Measurements from ENCODE around the gene NELL1. TPM values are rescaled to one million over a fixed set of nuclear protein-coding genes. Genes with fewer than 3 reads are reported as not detected.
A peak's percentile ranks its signal among the peaks of the same experiment; 100 is the strongest.

The NELL1 gene
- not detected for total RNA-seq (2021; ENCODE audit: unreplicated experiment)
- polyA plus RNA-seq (2012; ENCODE audit: insufficient read length) = not detected
- percentile 1 among the genes with signal in this experiment for Bru-seq, nascent RNA
- percentile 1 among the genes with signal in this experiment for BruChase-seq, experiment 1, labeled RNA remaining after a 2-hour chase
- BruChase-seq, experiment 2, labeled RNA remaining after a 6-hour chase = percentile 1 among the genes with signal in this experiment
- long read RNA-seq = 0 reads

GRCh38 chr11:20668844-20669819 is at the start of gene NELL1:
NELL1 (plus strand) TSS chr11:20669586.
- Histone ChIP-seq H3K4me3 (ENCODE audit: low read depth in 2 of 2, low read length in 2 of 2) (peak within 1 kb of the TSS; percentile 13 to 42), H3K27ac (ENCODE audit: low read length) (no peak within 1 kb of the TSS), H3K4me1 (ENCODE audit: control insufficient read depth, insufficient read depth, low read length) (no peaks in the 10 kb centered on the region), H3K9me3 (ENCODE audit: control insufficient read depth, insufficient read depth, low read depth, low read length) (no peaks in the 10 kb centered on the region), H3K27me3 (ENCODE audit: control insufficient read depth, insufficient read depth, low read length) (peaks cover 40% of the 10 kb centered on the region), H3K36me3 (ENCODE audit: control insufficient read depth, insufficient read depth, low read length) (no peaks in the 10 kb centered on the region)
- ChIA-PET POLR2A (no interaction called here), CTCF (no interaction called here)
- intact Hi-C loops (cut with micrococcal nuclease; ENCODE audit: unreplicated experiment) (no loop called here), in situ Hi-C loops (cut with HindIII; ENCODE audit: low pct_unique_long_range_greater_than_20kb, low sequenced_read_pairs) (no loop called here)
- DNase-seq (ENCODE audit: low read depth, low spot score) (no peak), ATAC-seq (peak; percentile 44; the same call in 1 of the 2 replicates)
- TF ChIP-seq POLR2AphosphoS5 (IDR thresholded peaks at IDR 0.05; ENCODE audit: low read depth, low read length) (no peak), SIN3A (IDR thresholded peaks at IDR 0.05; ENCODE audit: borderline replicate concordance, insufficient read depth, low read depth, low read length) (no peak), REST (IDR thresholded peaks at IDR 0.05; ENCODE audit: insufficient read depth in 1 of 2, low read depth in 2 of 2, low read length in 1 of 2) (no peak), TCF7L2 (IDR thresholded peaks at IDR 0.05; ENCODE audit: low read depth, low read length) (no peak), CTCF (IDR thresholded peaks at IDR 0.05) (no peak)
- no TSS peak for BruUV-seq (replicated peaks)

- in situ Hi-C loops (cut with HindIII; ENCODE audit: low pct_unique_long_range_greater_than_20kb, low sequenced_read_pairs) = no loop called here
- no peak for TF ChIP-seq TCF7L2 (IDR thresholded peaks at IDR 0.05; ENCODE audit: low read depth, low read length)
- TF ChIP-seq SIN3A (IDR thresholded peaks at IDR 0.05; ENCODE audit: borderline replicate concordance, insufficient read depth, low read depth, low read length) = no peak
- Histone ChIP-seq H3K9me3 (ENCODE audit: control insufficient read depth, insufficient read depth, low read depth, low read length) (no peaks in the 10 kb centered on the region), H3K36me3 (ENCODE audit: control insufficient read depth, insufficient read depth, low read length) (no peaks in the 10 kb centered on the region), H3K4me3 (ENCODE audit: low read depth in 2 of 2, low read length in 2 of 2) (no peak overlapping the region), H3K27ac (ENCODE audit: low read length) (no peak overlapping the region), H3K27me3 (ENCODE audit: control insufficient read depth, insufficient read depth, low read length) (0 out of 2 replicates have a peak, but pooled peaks cover 4% of the 10 kb centered on the region), H3K4me1 (ENCODE audit: control insufficient read depth, insufficient read depth, low read length) (no peaks in the 10 kb centered on the region)
- DNase-seq (ENCODE audit: low read depth, low spot score) (no peak), ATAC-seq (no peak)
- no TSS peak for BruUV-seq (replicated peaks)
- intact Hi-C loops (cut with micrococcal nuclease; ENCODE audit: unreplicated experiment) = no loop called here
- ChIA-PET CTCF (no interaction called here), POLR2A (no interaction called here)
Measured at GRCh38 chr11:20620988-20621387, 48.4 kb upstream of the NELL1 start.
